ENCODE data around the gene ARGLU1. TPM values are rescaled to one million over a fixed set of nuclear protein-coding genes. Genes with fewer than 3 reads are reported as not detected.

The ARGLU1 gene
- total RNA-seq, 2 donors from 2014 or later = 58.7 to 60.0 TPM

GRCh38 chr13:106541826-106542225 is 26.1 kb downstream of the ARGLU1 start:
- Histone ChIP-seq H3K4me1 (no peaks in the 10 kb centered on the region), H3K4me3 (no peak overlapping the region), H3K27ac (no peak overlapping the region), H3K9ac (ENCODE audit: low read depth in 2 of 2, low read length in 2 of 2) (no peak overlapping the region), H3K27me3 (no peaks in the 10 kb centered on the region), H3K36me3 (no peaks in the 10 kb centered on the region), H3K9me3 (no peaks in the 10 kb centered on the region)
- intact Hi-C loops (cut with DNase I) = no loop called here
- no peak for DNase-seq
- TF ChIP-seq CTCF (IDR thresholded peaks at IDR 0.05) = no peak

- no peak for DNase-seq
- Histone ChIP-seq H3K27ac (no peak overlapping the region), H3K9me3 (no peaks in the 10 kb centered on the region), H3K27me3 (no peaks in the 10 kb centered on the region), H3K4me1 (no peaks in the 10 kb centered on the region), H3K36me3 (no peaks in the 10 kb centered on the region), H3K9ac (ENCODE audit: low read depth in 2 of 2, low read length in 2 of 2) (no peak overlapping the region), H3K4me3 (no peak overlapping the region)
- intact Hi-C loops (cut with DNase I) = no loop called here
- no peak for TF ChIP-seq CTCF (IDR thresholded peaks at IDR 0.05)
Measured at GRCh38 chr13:106540613-106541012, 27.3 kb downstream of the ARGLU1 start.

- no peaks in the 10 kb centered on the region for H3K36me3 ChIP-seq
- intact Hi-C loops (cut with DNase I) = loop anchor here (5.0 to 10.0 kb wide), 4 partner anchors 80 to 1965 kb away; no protein-coding TSS in a partner anchor
Measured at GRCh38 chr13:106537521-106537920, 30.4 kb downstream of the ARGLU1 start.

GRCh38 chr13:106536244-106537034 is 31.5 kb downstream of the ARGLU1 start:
- Histone ChIP-seq H3K27ac (peak overlapping the region; percentile 75), H3K9me3 (no peaks in the 10 kb centered on the region), H3K4me1 (no peaks in the 10 kb centered on the region), H3K4me3 (peak overlapping the region; percentile 85), H3K27me3 (no peaks in the 10 kb centered on the region), H3K36me3 (no peaks in the 10 kb centered on the region), H3K9ac (ENCODE audit: low read depth in 2 of 2, low read length in 2 of 2) (peak overlapping the region; percentile 67 to 72)
- DNase-seq = peak; percentile 96
- TF ChIP-seq CTCF (IDR thresholded peaks at IDR 0.05) = peak; percentile 96
- intact Hi-C loops (cut with DNase I) = loop anchor here (5.0 to 10.0 kb wide), 4 partner anchors 81 to 1964 kb away; no protein-coding TSS in a partner anchor

More at GRCh38 chr13:106537521-106537920, 30.4 kb downstream of the ARGLU1 start:
- Histone ChIP-seq H3K4me1 (no peaks in the 10 kb centered on the region), H3K27ac (no peak overlapping the region), H3K4me3 (no peak overlapping the region), H3K27me3 (no peaks in the 10 kb centered on the region), H3K9ac (ENCODE audit: low read depth in 2 of 2, low read length in 2 of 2) (no peak overlapping the region), H3K9me3 (no peaks in the 10 kb centered on the region)
- DNase-seq = no peak
- TF ChIP-seq CTCF (IDR thresholded peaks at IDR 0.05) = no peak

DNA sequence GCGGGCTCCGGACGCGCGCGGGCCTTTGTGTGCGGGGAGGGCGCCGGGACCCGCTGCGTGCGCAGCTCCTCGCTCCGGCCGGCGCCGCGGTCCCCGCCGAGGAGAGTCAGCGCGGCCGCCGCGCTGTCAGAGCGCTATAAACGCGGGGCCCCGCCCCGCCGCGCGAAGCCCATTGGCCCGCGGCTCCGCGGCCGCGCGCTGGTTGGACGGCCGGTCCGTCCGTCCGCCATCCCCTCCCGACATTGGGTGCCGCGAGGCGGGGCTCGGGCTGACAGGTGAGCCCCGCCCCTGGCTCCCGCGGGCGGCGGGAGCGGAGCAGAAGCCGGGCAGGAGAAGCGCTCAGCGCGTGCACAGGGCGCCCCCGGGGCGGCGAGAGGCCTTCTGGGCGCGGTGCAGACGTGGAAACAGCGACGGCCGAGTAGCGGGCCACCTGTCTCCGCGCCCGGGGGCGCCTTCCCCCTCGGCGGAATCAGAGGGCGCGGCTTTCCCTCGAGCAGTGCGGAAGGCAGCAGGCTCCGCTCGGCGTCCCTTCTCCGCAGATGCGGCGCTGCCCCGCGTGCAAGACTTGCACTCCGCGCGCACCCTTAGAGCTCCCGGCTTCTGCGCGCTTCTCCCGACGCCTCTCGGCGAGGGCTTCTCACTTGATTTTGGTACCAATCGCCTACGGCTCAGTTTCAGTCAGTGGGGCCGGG is 32.2 kb downstream of the ARGLU1 start, which contains the start of gene EFNB2:
Gene EFNB2, minus strand, starts transcription at position 111 of the 692 bp plus-strand sequence. CDS start 698 bp downstream, outside the sequence.
- H3K4me1 ChIP-seq = no peaks in the 10 kb centered on the region
- no peak for TF ChIP-seq CTCF (IDR thresholded peaks at IDR 0.05)
- no peaks in the 10 kb centered on the region for H3K27me3 ChIP-seq
- intact Hi-C loops (cut with DNase I) = loop anchor here (5.0 to 10.0 kb wide), 4 partner anchors 82 to 1963 kb away; no protein-coding TSS in a partner anchor
- peak within 1 kb of the TSS; percentile 83 for H3K27ac ChIP-seq
- H3K36me3 ChIP-seq = no peaks in the 10 kb centered on the region
- H3K9me3 ChIP-seq = no peaks in the 10 kb centered on the region
- DNase-seq = peak; percentile 92
- H3K4me3 ChIP-seq = peak within 1 kb of the TSS; percentile 85
- H3K9ac ChIP-seq (ENCODE audit: low read depth in 2 of 2, low read length in 2 of 2) = peak within 1 kb of the TSS; percentile 73 to 81
